GM19372 (cell line): ENCODE results near the gene SEPTIN8.

Experiments
- ATAC-seq: cut with Tn5 transposase; IDR thresholded peaks from one replicate; pipeline ENCODE4 v1.9.1; 2021; ENCODE audit warnings: mild to moderate bottlenecking, low read depth, moderate library complexity; ENCODE audit not compliant: unreplicated experiment

Gene SEPTIN8

DNA sequence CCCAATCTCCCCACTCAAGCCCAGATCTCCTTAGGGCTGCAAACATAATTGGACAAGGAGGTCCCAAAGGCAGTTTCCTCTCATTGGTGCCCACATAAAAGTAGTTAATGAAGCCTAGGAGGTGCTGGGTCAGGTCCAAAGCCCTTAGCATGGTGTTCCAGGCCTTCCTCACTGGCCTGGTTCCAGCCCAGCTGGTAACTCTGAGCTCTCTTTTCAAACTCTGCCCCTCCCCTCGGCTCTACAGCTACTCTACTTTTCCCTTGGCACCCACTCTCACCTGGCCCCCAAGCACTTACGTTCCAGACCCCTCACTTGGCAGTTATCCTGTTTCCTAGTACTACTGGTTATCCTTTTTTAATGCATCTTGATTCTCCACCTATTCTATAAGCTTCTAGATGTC lies 9.9 kb downstream of the SEPTIN8 start:
- no peak for ATAC-seq

DNA sequence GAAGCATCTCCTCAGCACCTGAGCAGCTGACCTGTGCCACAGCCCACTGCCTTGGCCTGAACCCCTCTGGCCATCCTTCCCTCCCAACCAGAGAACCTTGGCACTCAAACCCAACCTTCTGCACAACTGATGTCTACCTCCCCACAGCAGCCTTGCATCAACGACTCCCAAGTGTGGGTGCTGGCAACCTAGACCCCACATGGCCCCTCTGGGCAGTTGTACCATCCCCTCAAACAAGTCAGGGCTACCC lies 10.3 kb downstream of the SEPTIN8 start:
- no peak for ATAC-seq

DNA sequence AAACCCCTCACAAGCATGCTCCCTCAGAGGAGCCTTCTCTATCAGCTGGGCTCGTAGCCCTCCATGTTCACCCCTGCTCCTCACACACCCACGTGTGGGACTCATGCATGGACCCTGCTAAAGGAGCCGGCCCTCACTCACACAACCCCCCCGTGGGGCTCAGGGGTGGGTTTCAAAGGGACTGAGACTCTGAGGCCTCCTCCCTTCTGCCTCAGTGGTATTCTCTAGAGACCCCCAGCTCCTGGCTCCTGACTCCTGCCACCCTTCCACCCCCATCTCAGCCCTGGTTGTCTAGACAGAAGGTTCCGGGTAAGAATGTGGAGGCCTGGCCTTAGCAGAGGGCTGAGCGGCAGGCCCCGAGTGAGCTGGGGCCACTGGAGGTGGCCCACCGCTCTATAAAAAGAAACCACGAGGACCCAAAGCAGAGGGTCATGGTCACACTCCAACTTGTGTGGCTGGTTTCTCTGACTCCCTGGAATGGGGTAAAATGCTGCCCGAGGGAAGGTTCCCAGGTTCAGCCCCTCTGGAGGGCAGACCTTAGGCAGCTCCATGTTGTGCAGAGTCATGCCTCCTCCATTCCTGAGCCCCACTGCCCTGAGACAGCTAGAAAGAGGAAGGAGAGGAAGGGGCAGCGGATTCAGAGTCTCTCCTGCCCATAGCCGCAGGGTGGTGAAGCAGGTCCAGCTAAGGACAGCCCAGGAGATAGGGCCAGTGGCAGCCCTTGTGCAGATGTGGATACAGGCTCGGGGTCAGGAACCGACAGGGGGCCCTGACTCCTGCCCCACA lies 10.8 kb downstream of the SEPTIN8 start:
- no peak for ATAC-seq

DNA sequence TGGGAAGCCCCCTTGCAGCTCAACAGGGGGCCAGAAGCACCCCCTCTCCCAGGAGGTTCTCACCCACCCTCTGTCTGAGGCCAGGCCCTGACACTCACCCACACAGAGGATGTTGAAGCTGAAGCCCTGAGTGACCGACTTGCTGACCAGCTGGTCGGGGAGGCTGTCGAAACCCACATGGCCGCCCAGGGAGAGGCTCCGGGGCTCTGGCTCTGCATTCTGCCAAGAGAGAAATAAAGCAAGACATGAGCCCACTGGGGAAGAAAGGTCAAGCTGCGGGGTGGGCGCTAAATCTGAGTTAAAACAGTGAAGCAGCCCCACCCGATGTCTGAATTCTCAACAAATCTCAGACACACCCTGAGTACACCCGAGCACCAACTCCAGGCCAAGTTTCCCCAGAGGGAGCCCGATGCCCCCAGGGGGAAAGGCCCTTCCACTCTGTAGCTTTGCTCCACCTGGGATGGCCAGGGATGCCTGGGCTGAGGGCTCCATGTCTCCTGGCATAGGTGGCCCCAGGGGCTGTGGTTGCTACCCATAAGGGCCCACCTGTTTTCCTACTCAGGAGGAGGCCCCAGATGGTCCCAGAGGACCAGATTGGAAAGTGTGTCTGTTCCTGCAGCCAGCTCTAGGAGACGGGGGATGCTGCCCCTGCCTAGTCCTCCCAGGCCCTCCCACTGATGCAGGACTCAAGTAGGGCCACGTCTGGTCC lies 11.6 kb downstream of the SEPTIN8 start:
- ATAC-seq: no peak

DNA sequence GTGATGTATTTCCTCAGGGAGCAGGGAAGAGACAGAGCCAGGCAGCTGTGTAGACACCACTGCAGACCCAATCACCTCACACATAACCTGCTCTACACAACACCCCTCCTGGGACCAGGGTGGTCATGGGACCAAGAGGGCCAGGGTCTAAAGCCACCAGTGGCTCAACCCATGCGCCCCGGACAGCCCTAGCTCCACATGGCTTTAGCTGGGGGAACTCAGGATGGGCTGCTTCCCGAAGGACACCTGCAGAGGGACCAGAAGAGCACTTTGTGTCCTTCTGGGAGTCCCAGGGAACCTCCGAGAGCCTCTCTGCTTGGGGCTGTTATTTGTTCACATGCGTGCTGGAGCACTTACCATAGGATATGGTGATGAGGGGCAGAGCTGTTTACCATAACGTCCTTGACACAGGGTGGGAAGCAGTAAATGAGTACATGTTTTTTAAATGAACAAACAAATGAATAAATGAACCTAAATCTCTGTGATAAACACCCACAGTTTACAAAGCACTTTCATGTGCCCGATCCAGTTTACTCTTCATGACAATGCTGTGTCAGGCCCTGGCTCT lies 12.3 kb downstream of the SEPTIN8 start:
- ATAC-seq: no peak

- no peak for ATAC-seq
Observed at GRCh38 chr5:132764051-132764450, 13.0 kb downstream of the SEPTIN8 start.

GRCh38 chr5:132763181-132764036 lies 13.6 kb downstream of the SEPTIN8 start:
- no peak for ATAC-seq

GRCh38 chr5:132762246-132763000 lies 14.6 kb downstream of the SEPTIN8 start:
- ATAC-seq: no peak

DNA sequence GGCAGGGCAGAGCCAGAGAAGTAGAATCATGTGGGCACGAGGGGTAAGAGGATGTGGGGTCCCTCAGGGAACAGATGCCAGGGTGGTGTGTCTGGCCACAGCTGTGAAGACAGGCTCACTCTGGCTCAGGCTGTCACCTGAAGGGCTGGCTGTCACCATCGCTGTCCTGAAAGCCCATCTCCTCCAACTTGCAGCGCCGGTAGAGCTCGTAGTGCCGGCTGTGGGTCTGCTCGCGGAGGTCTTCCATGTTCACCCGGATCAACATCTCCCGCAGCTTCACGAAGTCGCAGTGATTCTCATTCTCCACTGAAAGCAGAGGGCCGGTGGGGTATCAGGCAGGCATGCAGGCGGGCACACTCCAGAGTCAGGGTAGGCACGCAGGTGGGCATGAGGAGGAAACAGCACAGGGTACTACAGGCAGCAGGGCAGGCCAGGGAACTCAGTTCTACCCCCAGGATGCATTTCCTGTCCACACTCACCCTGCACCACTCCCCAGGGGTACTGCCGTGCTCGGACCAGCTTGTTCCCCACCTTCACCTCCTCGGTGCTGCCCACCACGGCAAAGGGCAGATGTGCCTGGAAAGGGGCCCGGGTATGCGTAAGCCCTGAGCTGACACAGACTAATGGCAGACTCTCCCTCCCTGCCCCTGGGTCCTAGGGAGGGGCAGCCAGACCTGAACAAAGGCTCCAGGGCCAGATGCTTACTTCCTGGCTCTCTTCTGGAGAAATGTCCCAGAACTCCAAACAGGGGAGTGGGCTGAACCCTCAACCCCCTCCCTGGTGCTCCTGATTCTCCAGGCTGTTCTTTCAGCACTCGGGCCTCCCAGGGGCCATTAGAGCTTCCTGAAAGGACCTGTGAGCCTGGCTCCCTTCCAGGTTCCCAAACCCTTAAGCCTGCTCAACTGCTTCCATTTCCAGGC lies 15.5 kb downstream of the SEPTIN8 start:
- ATAC-seq: no peak

DNA sequence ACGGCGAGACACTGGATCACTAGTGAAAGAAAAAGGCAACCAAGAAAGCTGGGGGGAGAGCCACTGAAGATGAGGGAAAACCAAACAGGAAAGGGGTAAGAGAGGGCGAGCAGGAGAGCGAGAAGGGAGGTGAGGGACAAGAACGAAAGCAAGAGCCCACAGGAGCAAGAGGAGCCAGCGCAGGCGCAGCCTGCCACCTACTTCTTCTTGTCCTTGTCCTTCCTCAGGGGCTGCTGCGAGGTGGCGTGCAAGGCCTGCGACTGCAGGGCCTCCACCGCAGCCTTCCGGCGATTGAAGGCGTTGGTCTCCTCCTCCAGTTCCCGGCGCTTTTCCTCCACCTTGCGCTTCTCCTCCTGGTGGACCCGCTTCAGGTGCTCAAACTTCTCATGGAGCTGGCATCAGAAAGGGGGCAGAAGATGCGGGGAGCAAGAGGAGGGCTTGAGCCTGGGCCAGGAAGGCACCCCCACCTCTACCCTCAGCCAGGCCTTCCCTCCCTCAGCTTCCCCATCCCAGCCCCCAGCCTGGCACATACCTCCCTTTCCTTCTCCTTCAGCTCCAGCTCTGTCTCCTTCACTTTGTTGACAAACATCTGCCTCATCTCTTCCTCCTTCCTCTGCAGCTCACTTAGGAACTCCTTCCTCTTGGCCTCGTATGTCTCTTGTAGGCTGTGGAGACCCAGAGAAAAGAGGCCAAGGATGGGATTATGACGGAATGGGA lies 16.3 kb downstream of the SEPTIN8 start:
- no peak for ATAC-seq

GRCh38 chr5:132760049-132760420 lies 17.0 kb downstream of the SEPTIN8 start:
- no peak for ATAC-seq

- ATAC-seq: no peak
Observed at GRCh38 chr5:132759114-132760048, 17.7 kb downstream of the SEPTIN8 start.

- ATAC-seq: no peak
Observed at GRCh38 chr5:132758451-132758850, 18.6 kb downstream of the SEPTIN8 start.

- no peak for ATAC-seq
Observed at GRCh38 chr5:132756542-132756941, 20.5 kb downstream of the SEPTIN8 start.

- ATAC-seq: no peak
Observed at GRCh38 chr5:132754947-132755346, 22.1 kb downstream of the SEPTIN8 start.

DNA sequence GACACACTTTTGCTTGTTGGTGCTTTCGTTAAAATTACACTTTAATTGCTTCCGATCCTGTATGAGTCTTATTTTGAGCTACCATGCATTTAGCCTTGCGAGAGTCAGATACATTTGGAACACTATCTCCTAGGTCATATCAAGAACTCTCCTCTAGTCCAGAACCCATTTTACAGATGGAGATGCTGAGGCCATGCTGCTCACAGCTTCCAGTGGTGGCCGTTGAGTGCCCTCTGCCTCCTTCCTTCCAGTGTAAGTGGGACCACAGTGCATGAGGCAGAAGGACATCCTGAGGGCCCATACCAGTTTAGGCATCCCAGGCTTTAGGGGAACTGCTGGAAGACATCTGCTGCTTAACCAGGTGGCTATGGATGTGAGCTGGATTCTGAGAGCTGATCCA lies 22.9 kb downstream of the SEPTIN8 start:
- no peak for ATAC-seq

- no peak for ATAC-seq
Observed at GRCh38 chr5:132753135-132753987, 23.7 kb downstream of the SEPTIN8 start.
